ENCODE measurements around the gene TDG. TPM values are rescaled to one million over a fixed set of nuclear protein-coding genes. Genes with fewer than 3 reads are reported as not detected.

TDG gene
- total RNA-seq: 62.6 TPM

GRCh38 chr12:103965590-103966504 lies at the start of gene TDG:
Gene TDG (plus strand): TSS chr12:103965872. CDS start chr12:103966038, 166 bp downstream.

GRCh38 chr12:103930034-103930786 lies 35.5 kb upstream of the TDG start, which contains the start of gene HSP90B1:
Gene HSP90B1 (plus strand): TSS chr12:103930410. CDS start chr12:103930516, 106 bp downstream.

Other genes with a start within 250 kb of the TDG start
- gene NT5DC3, start 124.6 kb upstream of the TDG start, total RNA-seq: 33.2 TPM
- 158 TPM for gene HSP90B1, start 35.5 kb upstream of the TDG start, total RNA-seq
- 13.5 TPM for gene GLT8D2, start 84.3 kb downstream of the TDG start, total RNA-seq
- 82.0 TPM for gene HCFC2, start 98.7 kb downstream of the TDG start, total RNA-seq
- gene NFYB, start 172.3 kb downstream of the TDG start, total RNA-seq: 43.8 TPM
- gene TXNRD1, start 249.9 kb downstream of the TDG start, total RNA-seq: 89.2 TPM